Measurements from ENCODE around the gene PAQR8. TPM values are rescaled to one million over a fixed set of nuclear protein-coding genes. Genes with fewer than 3 reads are reported as not detected.
A peak's percentile ranks its signal among the peaks of the same experiment; 100 is the strongest.

Gene PAQR8
- total RNA-seq, 1 donor from 2014 or later, result 6.8 TPM

DNA sequence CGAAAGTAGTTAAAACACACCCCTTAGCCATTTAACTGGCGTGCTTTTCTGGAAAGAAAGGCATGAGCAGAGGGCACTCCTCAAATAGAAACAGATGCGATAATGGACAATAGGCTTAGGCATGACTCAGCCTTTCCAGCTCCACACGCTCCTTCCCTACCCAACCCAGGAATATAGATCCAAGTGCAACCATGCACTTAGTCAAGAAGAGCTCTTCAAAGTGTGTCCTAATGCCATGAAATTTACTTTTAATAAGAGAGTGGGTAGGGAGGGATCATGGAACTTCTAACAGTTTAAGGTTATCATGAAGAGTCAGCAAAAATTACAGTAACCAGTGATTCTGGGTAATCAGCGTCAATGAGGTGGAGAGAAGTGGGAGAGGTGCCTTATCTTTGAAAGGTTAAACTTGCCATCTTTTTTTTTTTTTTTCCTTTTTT lies 55.7 kb downstream of the PAQR8 start:
- Mint-ChIP-seq H3K4me1 (peaks cover 16% of the 10 kb centered on the region), H3K27me3 (no peaks in the 10 kb centered on the region), H3K4me3 (peak overlapping the region; percentile 24), H3K9me3 (no peaks in the 10 kb centered on the region), H3K36me3 (ENCODE audit: low read depth) (no peaks in the 10 kb centered on the region), H3K27ac (no peak overlapping the region)
- DNase-seq (no peak), ATAC-seq (ENCODE audit: low read depth) (no peak)
- POLR2A ChIA-PET, result interaction anchor here (0.7 to 1.1 kb wide), 2 partner anchors 135 to 841 kb away, joined by 3 read pairs; no protein-coding TSS in a partner anchor
- intact Hi-C loops (cut with micrococcal nuclease), result loop anchor here (5.0 kb wide), 2 partner anchors 465 to 1065 kb away; no protein-coding TSS in a partner anchor
- TF ChIP-seq, protein P1, sequence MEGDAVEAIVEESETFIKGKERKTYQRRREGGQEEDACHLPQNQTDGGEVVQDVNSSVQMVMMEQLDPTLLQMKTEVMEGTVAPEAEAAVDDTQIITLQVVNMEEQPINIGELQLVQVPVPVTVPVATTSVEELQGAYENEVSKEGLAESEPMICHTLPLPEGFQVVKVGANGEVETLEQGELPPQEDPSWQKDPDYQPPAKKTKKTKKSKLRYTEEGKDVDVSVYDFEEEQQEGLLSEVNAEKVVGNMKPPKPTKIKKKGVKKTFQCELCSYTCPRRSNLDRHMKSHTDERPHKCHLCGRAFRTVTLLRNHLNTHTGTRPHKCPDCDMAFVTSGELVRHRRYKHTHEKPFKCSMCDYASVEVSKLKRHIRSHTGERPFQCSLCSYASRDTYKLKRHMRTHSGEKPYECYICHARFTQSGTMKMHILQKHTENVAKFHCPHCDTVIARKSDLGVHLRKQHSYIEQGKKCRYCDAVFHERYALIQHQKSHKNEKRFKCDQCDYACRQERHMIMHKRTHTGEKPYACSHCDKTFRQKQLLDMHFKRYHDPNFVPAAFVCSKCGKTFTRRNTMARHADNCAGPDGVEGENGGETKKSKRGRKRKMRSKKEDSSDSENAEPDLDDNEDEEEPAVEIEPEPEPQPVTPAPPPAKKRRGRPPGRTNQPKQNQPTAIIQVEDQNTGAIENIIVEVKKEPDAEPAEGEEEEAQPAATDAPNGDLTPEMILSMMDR (IDR thresholded peaks at IDR 0.05), result no peak
- CTCF ChIA-PET, result interaction anchor here (1.0 to 7.7 kb wide), 8 partner anchors 18 to 248 kb away, joined by 3 to 66 read pairs (median 6); partner anchors contain the start of gene MCM3

DNA sequence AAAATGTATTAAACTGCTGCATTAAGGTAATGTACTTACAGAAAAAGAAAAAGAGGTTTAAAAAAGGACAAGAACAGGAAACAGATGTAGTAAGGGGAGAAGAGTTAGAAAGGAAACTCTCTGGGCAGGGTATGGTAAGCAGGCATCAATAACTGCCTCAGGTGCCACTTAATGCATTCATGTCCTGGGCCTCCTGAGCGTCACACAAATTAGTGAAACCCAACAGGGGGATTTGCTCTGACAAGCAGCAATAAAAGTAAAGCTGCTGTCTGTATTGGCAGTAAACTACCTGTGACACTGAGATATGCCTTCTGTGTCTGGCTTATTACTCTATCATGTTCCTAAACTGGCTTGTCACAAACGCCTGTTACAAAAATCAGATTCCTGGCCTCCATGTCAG lies 56.7 kb downstream of the PAQR8 start:
- Mint-ChIP-seq H3K9me3 (no peaks in the 10 kb centered on the region), H3K27me3 (no peaks in the 10 kb centered on the region), H3K4me1 (peaks cover 16% of the 10 kb centered on the region), H3K4me3 (no peak overlapping the region), H3K27ac (no peak overlapping the region), H3K36me3 (ENCODE audit: low read depth) (no peaks in the 10 kb centered on the region)
- POLR2A ChIA-PET, result interaction anchor here (1.3 to 2.0 kb wide), 3 partner anchors 79 to 158 kb away, joined by 5 to 16 read pairs (median 6); partner anchors contain the start of genes MCM3 and TRAM2
- DNase-seq (no peak), ATAC-seq (ENCODE audit: low read depth) (no peak)
- CTCF ChIA-PET, result interaction anchor here (1.1 to 7.7 kb wide), 8 partner anchors 86 to 246 kb away, joined by 3 to 66 read pairs (median 6); partner anchors contain the start of genes MCM3 and TRAM2
- TF ChIP-seq, protein P1 (IDR thresholded peaks at IDR 0.05), result no peak
- intact Hi-C loops (cut with micrococcal nuclease), result loop anchor here (5.0 kb wide), 2 partner anchors 464 to 1064 kb away; no protein-coding TSS in a partner anchor

DNA sequence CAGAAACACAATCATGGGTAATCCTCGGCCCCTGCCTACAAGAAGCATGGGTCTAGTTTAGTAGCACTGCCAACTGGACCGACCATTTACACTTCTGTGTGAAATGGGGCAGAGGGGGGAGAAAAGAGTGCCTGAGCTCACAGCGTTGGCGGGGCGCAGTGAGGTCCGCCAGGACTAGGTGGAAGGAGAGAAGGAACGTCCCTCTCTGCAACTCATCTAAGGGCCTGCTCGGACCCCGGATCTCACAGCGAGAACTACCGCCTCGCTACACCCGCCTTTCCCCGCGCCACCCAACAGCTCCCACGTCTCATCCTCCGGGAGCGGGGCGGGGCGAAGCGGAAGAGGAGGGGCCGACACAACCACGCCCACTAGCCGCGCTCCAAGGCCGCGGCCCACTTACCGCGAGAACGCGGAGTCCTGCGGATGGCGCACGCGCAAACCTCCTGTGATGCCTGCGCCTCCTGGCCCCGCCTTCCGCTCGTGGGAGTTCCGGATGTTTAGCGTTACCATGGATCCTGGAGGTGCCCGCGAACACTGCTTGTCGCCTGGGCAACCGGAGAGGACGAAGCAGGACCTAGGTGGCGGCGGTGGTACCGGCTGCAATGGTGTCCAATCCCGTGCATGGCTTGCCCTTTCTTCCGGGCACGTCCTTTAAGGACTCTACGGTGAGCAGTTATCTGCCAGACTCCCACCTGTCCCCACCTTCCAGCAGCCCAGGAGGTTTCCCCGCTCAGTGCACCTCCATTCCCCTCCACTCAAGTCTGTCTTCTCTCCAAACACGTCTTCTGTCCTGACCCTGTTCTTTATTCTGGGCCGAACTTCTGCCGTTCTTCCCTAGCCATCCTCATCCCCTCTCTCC lies 58.1 kb downstream of the PAQR8 start, which contains the start of gene EFHC1:
TSS of gene EFHC1 (plus strand) at position 534 of the 859 bp plus-strand sequence. CDS start at position 603, 69 bp downstream.
- no peak within 1 kb of the TSS for H3K4me3 Mint-ChIP-seq
- peaks cover 3% of the 10 kb centered on the region for H3K36me3 Mint-ChIP-seq (ENCODE audit: low read depth)
- H3K27me3 Mint-ChIP-seq, result no peaks in the 10 kb centered on the region
- DNase-seq, result peak; percentile 97
- no peak within 1 kb of the TSS for H3K27ac Mint-ChIP-seq
- TF ChIP-seq, protein P1 (IDR thresholded peaks at IDR 0.05), result no peak
- POLR2A ChIA-PET, result interaction anchor here (0.6 to 2.0 kb wide), 7 partner anchors 71 to 157 kb away, joined by 3 to 16 read pairs (median 5); partner anchors contain the start of genes MCM3 and TRAM2
- H3K4me1 Mint-ChIP-seq, result peaks cover 16% of the 10 kb centered on the region
- intact Hi-C loops (cut with micrococcal nuclease), result loop anchor here (1.0 to 5.0 kb wide), 11 partner anchors 58 to 1125 kb away; partner anchors contain the start of genes GCLC, GSTA4, MCM3 and PAQR8
- CTCF ChIA-PET, result interaction anchor here (0.9 to 7.7 kb wide), 12 partner anchors 11 to 245 kb away, joined by 3 to 66 read pairs (median 5); partner anchors contain the start of gene TRAM2
- peak; percentile 90 for ATAC-seq (ENCODE audit: low read depth)
- no peaks in the 10 kb centered on the region for H3K9me3 Mint-ChIP-seq

DNA sequence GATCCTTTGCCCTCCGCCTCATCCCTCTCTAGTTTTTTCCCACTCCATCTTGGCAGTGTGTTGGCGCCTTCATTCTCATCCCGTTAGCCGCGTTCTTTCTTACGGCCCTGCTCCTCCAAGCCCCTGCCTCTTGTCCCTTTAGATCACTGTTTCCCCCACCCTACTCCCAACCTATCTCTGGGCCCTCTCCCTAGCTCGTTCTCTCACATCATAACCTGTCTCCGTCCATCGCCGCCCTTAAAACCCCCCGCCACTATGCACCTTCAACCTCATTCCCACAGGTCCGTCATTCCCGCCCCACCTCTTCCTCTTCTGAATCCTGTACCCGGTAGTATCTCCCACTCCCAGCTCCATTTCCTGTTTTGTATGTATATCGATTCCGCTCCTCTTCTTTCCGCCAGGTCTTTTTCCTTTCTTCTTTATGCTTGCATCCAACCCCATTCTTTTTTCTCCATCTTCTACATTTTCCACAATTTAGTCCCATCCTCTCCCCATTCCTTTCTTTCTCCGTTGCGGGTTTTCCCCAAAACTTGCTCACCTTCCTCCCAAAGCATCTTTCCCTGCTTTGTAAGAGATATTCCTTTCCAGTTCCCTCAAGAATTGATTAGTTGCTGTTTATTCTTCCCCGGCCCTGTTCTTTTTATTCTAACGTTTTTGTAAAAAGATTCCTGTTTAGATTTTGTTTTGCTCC lies 58.9 kb downstream of the PAQR8 start:
- Mint-ChIP-seq H3K9me3 (no peaks in the 10 kb centered on the region), H3K4me1 (peaks cover 14% of the 10 kb centered on the region), H3K27me3 (no peaks in the 10 kb centered on the region), H3K4me3 (no peak overlapping the region), H3K27ac (no peak overlapping the region), H3K36me3 (ENCODE audit: low read depth) (peaks cover 3% of the 10 kb centered on the region)
- ChIA-PET POLR2A (interaction anchor here (0.8 to 1.5 kb wide), 3 partner anchors 70 to 156 kb away, joined by 3 to 8 read pairs (median 4); no protein-coding TSS in a partner anchor), CTCF (interaction anchor here (0.9 to 7.7 kb wide), 3 partner anchors 23 to 241 kb away, joined by 3 to 66 read pairs (median 3); no protein-coding TSS in a partner anchor)
- intact Hi-C loops (cut with micrococcal nuclease), result loop anchor here (1.0 to 2.0 kb wide), 9 partner anchors 59 to 1124 kb away; partner anchors contain the start of genes GCLC, GSTA4, MCM3 and PAQR8
- TF ChIP-seq, protein P1 (IDR thresholded peaks at IDR 0.05), result no peak
- no peak for ATAC-seq (ENCODE audit: low read depth)
- DNase-seq, result no peak

Data from activated B cell treated with CpG ODN at 0.5 μM for 24 hours (primary cell).